ENCODE measurements around the gene IFNA10. TPM values are rescaled to one million over a fixed set of nuclear protein-coding genes. Genes with fewer than 3 reads are reported as not detected.
A peak's percentile ranks its signal among the peaks of the same experiment; 100 is the strongest.
"Not testable (repeated sequence)": the region's sequence is repeated elsewhere in the genome, so short reads cannot be mapped to it uniquely, and the experiment has no call there.

IFNA10 gene
- total and polyA plus RNA-seq, 4 donors, result not detected

DNA sequence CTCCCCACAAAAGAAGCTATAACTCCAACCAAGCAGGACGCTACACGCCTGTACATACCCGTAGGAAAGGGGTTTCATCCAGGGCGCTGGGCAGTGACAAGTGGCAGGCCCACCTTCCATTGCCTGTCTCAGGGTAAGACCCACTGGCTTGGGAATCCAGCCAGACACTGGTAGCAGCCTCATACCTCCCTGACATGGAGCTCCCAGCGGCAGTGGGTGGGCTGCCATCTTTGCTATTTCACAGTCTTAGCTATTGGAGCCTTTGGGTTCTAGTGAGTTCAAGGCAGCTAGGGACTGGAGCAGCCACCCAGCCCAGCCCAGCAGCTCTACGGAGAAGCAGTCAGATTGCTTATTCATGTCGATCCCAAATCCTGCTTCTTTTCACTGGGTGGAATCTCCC lies 3.4 kb upstream of the IFNA10 start:
- Histone ChIP-seq H3K9me3 (ENCODE audit: control insufficient read depth, low read length) (no peaks in the 10 kb centered on the region), H3K4me1 (ENCODE audit: control insufficient read depth in 1 of 2, insufficient read depth in 2 of 2, low read length in 2 of 2) (no peaks in the 10 kb centered on the region), H3K4me3 (ENCODE audit: low read length in 2 of 2) (no peak overlapping the region), H3K36me3 (ENCODE audit: control insufficient read depth in 1 of 2, insufficient read depth in 2 of 2, low read length in 1 of 2) (no peaks in the 10 kb centered on the region), H3K27me3 (ENCODE audit: control insufficient read depth in 1 of 2, insufficient read depth in 2 of 2, low read length in 1 of 2) (no peaks in the 10 kb centered on the region), H3K27ac (ENCODE audit: low read depth in 1 of 2, low read length in 2 of 2) (no peak overlapping the region)
- intact Hi-C loops (cut with DNase I), result no loop called here
- DNase-seq, result peak in 1 of 2 donors; percentile 41
- no peak for ATAC-seq (ENCODE audit: low FRiP score)
- WGBS, 2 donors, result 90 to 92% methylated on average over 7 of the region's 7 CpGs

DNA sequence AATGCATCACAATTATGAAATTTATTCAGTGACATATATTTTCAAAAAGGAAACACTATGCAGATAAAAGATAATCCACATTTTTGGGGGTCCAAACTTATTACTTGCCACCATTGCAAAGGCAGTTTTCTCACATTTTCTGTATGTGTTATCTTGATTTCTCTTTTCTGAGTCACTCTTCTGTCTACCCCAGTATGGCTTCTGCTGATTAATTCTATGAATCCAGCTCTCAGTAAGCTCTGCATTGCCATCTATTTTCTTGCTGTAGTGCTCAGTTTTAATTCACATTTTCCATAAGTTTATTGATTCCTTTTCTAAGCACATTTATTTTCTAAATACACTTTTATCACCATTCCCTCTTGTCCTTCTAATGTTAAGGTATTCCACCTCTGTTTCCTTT lies 1.7 kb downstream of the IFNA10 start:
- DNase-seq, result no peak
- ATAC-seq (ENCODE audit: low FRiP score), result no peak
- Histone ChIP-seq H3K9me3 (ENCODE audit: control insufficient read depth, low read length) (peaks cover 2% of the 10 kb centered on the region), H3K4me1 (ENCODE audit: control insufficient read depth in 1 of 2, insufficient read depth in 2 of 2, low read length in 2 of 2) (no peaks in the 10 kb centered on the region), H3K27me3 (ENCODE audit: control insufficient read depth in 1 of 2, insufficient read depth in 2 of 2, low read length in 1 of 2) (no peaks in the 10 kb centered on the region), H3K36me3 (ENCODE audit: control insufficient read depth in 1 of 2, insufficient read depth in 2 of 2, low read length in 1 of 2) (no peaks in the 10 kb centered on the region), H3K27ac (ENCODE audit: low read depth in 1 of 2, low read length in 2 of 2) (no peak overlapping the region), H3K4me3 (ENCODE audit: low read length in 2 of 2) (no peak overlapping the region)
- intact Hi-C loops (cut with DNase I), result no loop called here

GRCh38 chr9:21202105-21202504 lies 4.8 kb downstream of the IFNA10 start, which contains the start of gene IFNA7:
IFNA7 (minus strand) TSS chr9:21202205; CDS start chr9:21202165, 40 bp downstream.
- intact Hi-C loops (cut with DNase I); H3K27ac ChIP-seq (ENCODE audit: low read depth in 1 of 2, low read length in 2 of 2); H3K4me3 ChIP-seq (ENCODE audit: low read length in 2 of 2); H3K27me3 ChIP-seq (ENCODE audit: control insufficient read depth in 1 of 2, insufficient read depth in 2 of 2, low read length in 1 of 2); H3K36me3 ChIP-seq (ENCODE audit: control insufficient read depth in 1 of 2, insufficient read depth in 2 of 2, low read length in 1 of 2); DNase-seq; H3K9me3 ChIP-seq (ENCODE audit: control insufficient read depth, low read length); H3K4me1 ChIP-seq (ENCODE audit: control insufficient read depth in 1 of 2, insufficient read depth in 2 of 2, low read length in 2 of 2); ATAC-seq (ENCODE audit: low FRiP score): not testable (repeated sequence)
- 53 to 63% methylated on average over 4 of the region's 4 CpGs for WGBS, 2 donors

DNA sequence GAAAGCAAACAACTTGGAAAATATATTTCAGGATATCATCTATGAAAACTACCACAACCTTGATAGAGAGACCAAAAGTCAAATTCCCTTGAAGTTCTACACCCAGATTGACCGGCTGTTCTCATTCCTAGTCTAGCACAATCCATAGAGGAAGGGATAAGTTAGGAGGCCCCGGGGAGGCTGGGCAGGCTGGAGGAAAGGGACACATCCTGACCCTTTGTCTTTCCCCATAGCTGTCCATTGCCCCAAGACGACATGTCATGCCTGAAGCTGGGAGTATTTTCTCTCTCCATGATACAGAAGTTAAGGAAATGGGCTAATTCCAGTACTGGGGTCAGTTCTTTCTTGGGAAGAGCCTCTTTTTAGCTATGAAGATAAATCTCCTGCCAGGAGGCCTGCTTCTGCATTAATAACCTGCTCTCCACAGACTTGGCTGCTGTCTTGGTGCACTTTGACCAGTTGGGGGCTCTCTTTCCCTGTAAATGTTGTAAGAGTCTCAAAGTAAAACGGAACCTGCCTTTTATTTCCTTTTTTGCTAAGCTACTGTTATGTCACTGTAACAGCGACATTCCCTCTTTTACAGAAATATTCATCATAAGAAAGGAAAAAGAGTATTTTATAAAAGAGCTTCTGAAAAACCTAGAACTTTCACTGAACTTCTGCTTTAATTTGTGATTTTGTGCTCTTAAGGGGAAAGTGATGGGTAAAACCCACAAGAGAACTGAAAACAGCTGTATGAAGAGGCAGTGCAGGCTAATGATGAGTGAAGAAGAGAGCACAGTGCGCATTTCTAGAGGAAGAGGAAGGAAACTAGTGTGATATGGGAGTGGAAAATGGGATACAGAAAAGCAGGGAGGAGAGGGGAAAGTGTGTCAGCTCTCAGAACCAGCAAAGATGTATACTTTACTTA lies 11.8 kb downstream of the IFNA10 start:
- intact Hi-C loops (cut with DNase I), result loop anchor here in 1 of 2 donors (10.0 kb wide), 1 partner anchor 600 kb away; no protein-coding TSS in a partner anchor
- not testable (repeated sequence) for H3K27ac ChIP-seq (ENCODE audit: low read depth in 1 of 2, low read length in 2 of 2); H3K4me3 ChIP-seq (ENCODE audit: low read length in 2 of 2); H3K27me3 ChIP-seq (ENCODE audit: control insufficient read depth in 1 of 2, insufficient read depth in 2 of 2, low read length in 1 of 2); DNase-seq; H3K36me3 ChIP-seq (ENCODE audit: control insufficient read depth in 1 of 2, insufficient read depth in 2 of 2, low read length in 1 of 2); ATAC-seq (ENCODE audit: low FRiP score); H3K4me1 ChIP-seq (ENCODE audit: control insufficient read depth in 1 of 2, insufficient read depth in 2 of 2, low read length in 2 of 2); H3K9me3 ChIP-seq (ENCODE audit: control insufficient read depth, low read length)
- WGBS, 2 donors, result 25 to 36% methylated on average over 6 of the region's 6 CpGs

DNA sequence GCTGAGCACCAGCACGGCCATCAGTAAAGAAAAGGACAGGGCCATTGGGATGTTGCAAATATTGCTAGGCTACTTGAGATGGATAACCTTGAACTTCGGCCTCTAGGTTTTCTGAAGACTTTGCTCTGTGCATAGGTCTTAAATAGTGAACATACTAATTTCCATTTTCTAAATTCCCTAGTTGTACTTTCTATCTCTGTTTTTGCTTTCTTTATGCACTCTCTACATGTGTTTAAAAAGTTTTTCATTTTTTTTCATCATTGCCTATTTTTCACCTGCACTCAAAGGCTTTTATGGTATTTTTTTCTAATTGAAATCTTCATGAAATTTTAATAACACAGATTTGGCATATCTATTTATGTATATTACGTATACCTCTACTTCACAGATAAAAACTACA lies 19.5 kb downstream of the IFNA10 start, which contains the start of gene IFNA4:
Gene IFNA4, minus strand, starts transcription at position 101 of the 400 bp plus-strand sequence. Its CDS starts 56 bp downstream, at position 45.
- H3K9me3 ChIP-seq (ENCODE audit: control insufficient read depth, low read length); ATAC-seq (ENCODE audit: low FRiP score); H3K4me1 ChIP-seq (ENCODE audit: control insufficient read depth in 1 of 2, insufficient read depth in 2 of 2, low read length in 2 of 2); H3K36me3 ChIP-seq (ENCODE audit: control insufficient read depth in 1 of 2, insufficient read depth in 2 of 2, low read length in 1 of 2); H3K4me3 ChIP-seq (ENCODE audit: low read length in 2 of 2); intact Hi-C loops (cut with DNase I); H3K27me3 ChIP-seq (ENCODE audit: control insufficient read depth in 1 of 2, insufficient read depth in 2 of 2, low read length in 1 of 2); DNase-seq; H3K27ac ChIP-seq (ENCODE audit: low read depth in 1 of 2, low read length in 2 of 2): not testable (repeated sequence)
- WGBS, 2 donors, result 65 to 80% methylated on average over 3 of the region's 3 CpGs

GRCh38 chr9:21182810-21183736 lies 23.9 kb downstream of the IFNA10 start:
- ATAC-seq (ENCODE audit: low FRiP score); H3K4me3 ChIP-seq (ENCODE audit: low read length in 2 of 2); H3K27ac ChIP-seq (ENCODE audit: low read depth in 1 of 2, low read length in 2 of 2); H3K4me1 ChIP-seq (ENCODE audit: control insufficient read depth in 1 of 2, insufficient read depth in 2 of 2, low read length in 2 of 2); DNase-seq; intact Hi-C loops (cut with DNase I); H3K36me3 ChIP-seq (ENCODE audit: control insufficient read depth in 1 of 2, insufficient read depth in 2 of 2, low read length in 1 of 2); H3K9me3 ChIP-seq (ENCODE audit: control insufficient read depth, low read length); H3K27me3 ChIP-seq (ENCODE audit: control insufficient read depth in 1 of 2, insufficient read depth in 2 of 2, low read length in 1 of 2): not testable (repeated sequence)
- WGBS, 2 donors, result 31 to 32% methylated on average over 4 of the region's 4 CpGs

GRCh38 chr9:21174671-21175070 lies 32.3 kb downstream of the IFNA10 start:
- intact Hi-C loops (cut with DNase I), result no loop called here
- H3K4me1 ChIP-seq (ENCODE audit: control insufficient read depth in 1 of 2, insufficient read depth in 2 of 2, low read length in 2 of 2), result no peaks in the 10 kb centered on the region
- no peaks in the 10 kb centered on the region for H3K27me3 ChIP-seq (ENCODE audit: control insufficient read depth in 1 of 2, insufficient read depth in 2 of 2, low read length in 1 of 2)
- H3K27ac ChIP-seq (ENCODE audit: low read depth in 1 of 2, low read length in 2 of 2), result no peak overlapping the region
- ATAC-seq (ENCODE audit: low FRiP score) (no peak), DNase-seq (no peak)
- no peak overlapping the region for H3K4me3 ChIP-seq (ENCODE audit: low read length in 2 of 2)
- H3K36me3 ChIP-seq (ENCODE audit: control insufficient read depth in 1 of 2, insufficient read depth in 2 of 2, low read length in 1 of 2), result no peaks in the 10 kb centered on the region
- 82 to 83% methylated on average over 2 of the region's 2 CpGs for WGBS, 2 donors
- no peaks in the 10 kb centered on the region for H3K9me3 ChIP-seq (ENCODE audit: control insufficient read depth, low read length)

DNA sequence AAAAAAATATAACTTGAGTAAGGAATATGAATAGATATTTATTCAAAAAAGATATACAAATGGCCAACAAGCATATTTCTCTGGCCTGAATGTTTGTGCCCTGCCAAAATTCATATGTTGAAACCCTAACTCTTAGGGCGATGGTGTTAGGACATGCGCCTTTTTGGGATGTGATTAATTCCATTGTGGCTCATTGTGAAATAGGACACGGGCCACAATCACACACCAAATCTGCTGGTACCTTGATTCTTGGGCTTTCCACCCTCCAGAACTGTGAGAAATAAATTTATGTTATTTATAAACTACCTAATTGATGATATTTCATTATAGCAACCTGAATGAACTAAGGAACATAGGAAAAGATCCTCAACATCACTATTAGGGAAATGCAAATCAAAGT lies 34.8 kb downstream of the IFNA10 start:
- Histone ChIP-seq H3K4me3 (ENCODE audit: low read length in 2 of 2) (no peak overlapping the region), H3K36me3 (ENCODE audit: control insufficient read depth in 1 of 2, insufficient read depth in 2 of 2, low read length in 1 of 2) (no peaks in the 10 kb centered on the region), H3K4me1 (ENCODE audit: control insufficient read depth in 1 of 2, insufficient read depth in 2 of 2, low read length in 2 of 2) (no peaks in the 10 kb centered on the region), H3K27me3 (ENCODE audit: control insufficient read depth in 1 of 2, insufficient read depth in 2 of 2, low read length in 1 of 2) (no peaks in the 10 kb centered on the region), H3K9me3 (ENCODE audit: control insufficient read depth, low read length) (no peaks in the 10 kb centered on the region), H3K27ac (ENCODE audit: low read depth in 1 of 2, low read length in 2 of 2) (no peak overlapping the region)
- ATAC-seq (ENCODE audit: low FRiP score) (no peak), DNase-seq (no peak)
- intact Hi-C loops (cut with DNase I), result no loop called here
- 85 to 86% methylated on average over 3 of the region's 3 CpGs for WGBS, 2 donors

Data from aorta (tissue), 5 donors.